ENCODE measurements around the gene GPR18.

The GPR18 gene

GRCh38 chr13:99258210-99258860, at the start of gene GPR18:
TSS of gene GPR18 (minus strand) at chr13:99258379. CDS start at chr13:99255872, 2,507 bp downstream.
- DNase-seq, result no peak

- DNase-seq, result peak; percentile 77
Observed at GRCh38 chr13:99307648-99308339, 49.6 kb upstream of the GPR18 start.

- no peak for DNase-seq
Observed at GRCh38 chr13:99307247-99307646, 49.1 kb upstream of the GPR18 start, which contains the start of gene GPR183. TSS of gene GPR183 (minus strand) at chr13:99307399. CDS start at chr13:99296145, 11,254 bp downstream.

GRCh38 chr13:99305566-99305965, 47.4 kb upstream of the GPR18 start:
- no peak for DNase-seq

GRCh38 chr13:99305158-99305557, 47.0 kb upstream of the GPR18 start:
- no peak for DNase-seq

- no peak for DNase-seq
Observed at GRCh38 chr13:99304541-99304940, 46.4 kb upstream of the GPR18 start.

GRCh38 chr13:99303863-99304521, 45.8 kb upstream of the GPR18 start:
- no peak for DNase-seq

- no peak for DNase-seq
Observed at GRCh38 chr13:99302637-99303505, 44.7 kb upstream of the GPR18 start.

GRCh38 chr13:99301913-99302636, 43.9 kb upstream of the GPR18 start:
- no peak for DNase-seq

GRCh38 chr13:99301056-99301838, 43.1 kb upstream of the GPR18 start:
- DNase-seq, result no peak

GRCh38 chr13:99299920-99300341, 41.8 kb upstream of the GPR18 start:
- no peak for DNase-seq

- no peak for DNase-seq
Observed at GRCh38 chr13:99299256-99299919, 41.2 kb upstream of the GPR18 start.

GRCh38 chr13:99298056-99298455, 39.9 kb upstream of the GPR18 start:
- DNase-seq, result no peak

GRCh38 chr13:99297331-99297730, 39.2 kb upstream of the GPR18 start:
- DNase-seq, result no peak

GRCh38 chr13:99296398-99296797, 38.2 kb upstream of the GPR18 start:
- DNase-seq, result no peak

GRCh38 chr13:99295488-99296252, 37.5 kb upstream of the GPR18 start:
- no peak for DNase-seq

- no peak for DNase-seq
Observed at GRCh38 chr13:99294958-99295357, 36.8 kb upstream of the GPR18 start.

- DNase-seq, result no peak
Observed at GRCh38 chr13:99294198-99294597, 36.0 kb upstream of the GPR18 start.

- no peak for DNase-seq
Observed at GRCh38 chr13:99293178-99293577, 35.0 kb upstream of the GPR18 start.

- DNase-seq, result no peak
Observed at GRCh38 chr13:99290894-99291293, 32.7 kb upstream of the GPR18 start.
